ENCODE results near the gene CIC.

GRCh38 chr19:42322305-42322704 is 53.3 kb downstream of the CIC start:
- TF ChIP-seq EZH2 (IDR thresholded peaks at IDR 0.05; ENCODE audit: low read depth) (no peak), CTCF (conservative IDR thresholded peaks at IDR 0.05) (no peak)
